ENCODE measurements around the gene RARRES2.
"Not testable (repeated sequence)": the region's sequence is repeated elsewhere in the genome, so short reads cannot be mapped to it uniquely, and the experiment has no call there.

The RARRES2 gene

GRCh38 chr7:150341263-150342120 lies at the start of gene RARRES2:
Gene RARRES2, minus strand, starts transcription at chr7:150341629. Its CDS starts 1,020 bp downstream, at chr7:150340609.
- DNase-seq, result no peak

GRCh38 chr7:150390205-150390604 lies 48.8 kb upstream of the RARRES2 start:
- DNase-seq, result no peak

GRCh38 chr7:150389532-150389816 lies 48.0 kb upstream of the RARRES2 start:
- DNase-seq, result peak; percentile 38 to 46

GRCh38 chr7:150388709-150389531 lies 47.5 kb upstream of the RARRES2 start:
- no peak for DNase-seq

- no peak for DNase-seq
Measured at GRCh38 chr7:150388306-150388705, 46.9 kb upstream of the RARRES2 start.

- DNase-seq, result not testable (repeated sequence)
Measured at GRCh38 chr7:150385884-150386283, 44.5 kb upstream of the RARRES2 start.

- DNase-seq, result no peak
Measured at GRCh38 chr7:150385302-150385723, 43.9 kb upstream of the RARRES2 start.

- no peak for DNase-seq
Measured at GRCh38 chr7:150384406-150385301, 43.2 kb upstream of the RARRES2 start.

GRCh38 chr7:150383710-150384397 lies 42.4 kb upstream of the RARRES2 start:
- DNase-seq, result no peak

GRCh38 chr7:150382844-150383225 lies 41.4 kb upstream of the RARRES2 start:
- no peak for DNase-seq

GRCh38 chr7:150382123-150382843 lies 40.9 kb upstream of the RARRES2 start:
- DNase-seq, result no peak

GRCh38 chr7:150381785-150382122 lies 40.3 kb upstream of the RARRES2 start:
- DNase-seq, result no peak

GRCh38 chr7:150381096-150381495 lies 39.7 kb upstream of the RARRES2 start:
- no peak for DNase-seq

- DNase-seq, result no peak
Measured at GRCh38 chr7:150380463-150380862, 39.0 kb upstream of the RARRES2 start.

- peak in 1 of 2 experiments; percentile 52 for DNase-seq
Measured at GRCh38 chr7:150379441-150380379, 38.3 kb upstream of the RARRES2 start.

- DNase-seq, result peak; percentile 94 to 95
Measured at GRCh38 chr7:150378853-150379440, 37.5 kb upstream of the RARRES2 start, which contains the start of gene ZNF775. Gene ZNF775, plus strand, starts transcription at chr7:150379330. Its CDS starts 9,141 bp downstream, at chr7:150388471.

- DNase-seq, result peak; percentile 55 to 56
Measured at GRCh38 chr7:150378115-150378852, 36.9 kb upstream of the RARRES2 start.

GRCh38 chr7:150377635-150378034 lies 36.2 kb upstream of the RARRES2 start:
- no peak for DNase-seq

GRCh38 chr7:150377196-150377595 lies 35.8 kb upstream of the RARRES2 start:
- DNase-seq, result no peak

Data from activated T-cell treated with anti-CD3 and anti-CD28 coated beads, Interleukin-2, amount 50 U/mL, for 48 hours (primary cell).